Ramos (cell line): Measurements from ENCODE around the gene SIGLEC1.

Experiments
- in situ Hi-C: fragments of 300-500 bp; cut with MboI; formaldehyde crosslinking; loops from one replicate; pipeline ENCODE4 v1.14.3; 2022; ENCODE audit warnings: low sequenced_read_pairs; ENCODE audit not compliant: unreplicated experiment

The SIGLEC1 gene

DNA sequence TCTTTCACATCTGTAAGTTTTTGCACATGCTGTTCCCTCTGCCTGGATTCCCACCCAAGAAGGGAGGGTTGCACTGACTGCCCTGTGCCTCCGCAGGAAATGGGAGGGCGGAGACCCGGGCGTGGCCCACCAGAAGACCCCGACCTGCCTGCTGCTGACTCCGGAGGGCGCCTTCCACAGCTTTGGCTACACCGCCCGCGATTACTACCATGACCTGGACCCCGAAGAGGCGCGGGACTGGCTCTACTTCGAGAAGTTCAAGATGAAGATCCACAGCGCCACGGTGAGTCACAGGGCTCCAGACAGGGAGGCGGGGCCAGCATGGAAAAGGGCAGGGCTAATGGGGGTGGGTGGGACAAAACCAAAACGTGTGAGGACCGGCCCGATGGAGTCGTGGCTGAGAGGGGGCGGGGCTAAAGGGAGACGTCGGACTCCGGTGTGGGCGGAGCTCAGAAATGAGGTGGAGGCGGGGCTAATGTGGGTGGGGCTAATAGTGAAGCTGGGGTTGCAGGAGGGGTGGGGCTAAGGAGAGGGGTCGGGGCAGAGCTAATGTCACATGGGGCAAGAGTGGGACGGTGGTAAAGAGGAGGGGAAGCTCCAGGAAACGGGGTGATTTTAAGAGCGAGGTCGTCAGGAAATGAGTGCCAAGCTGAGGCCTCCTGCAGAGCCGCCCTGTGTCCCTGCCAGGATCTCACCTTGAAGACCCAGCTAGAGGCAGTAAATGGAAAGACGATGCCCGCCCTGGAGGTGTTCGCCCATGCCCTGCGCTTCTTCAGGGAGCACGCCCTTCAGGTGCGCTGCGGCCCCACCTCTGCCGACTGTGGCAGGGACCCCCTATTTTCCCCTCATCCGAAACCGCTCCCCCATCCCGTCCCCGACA, 32.6 kb upstream of the SIGLEC1 start:
- in situ Hi-C loops: no loop called here

DNA sequence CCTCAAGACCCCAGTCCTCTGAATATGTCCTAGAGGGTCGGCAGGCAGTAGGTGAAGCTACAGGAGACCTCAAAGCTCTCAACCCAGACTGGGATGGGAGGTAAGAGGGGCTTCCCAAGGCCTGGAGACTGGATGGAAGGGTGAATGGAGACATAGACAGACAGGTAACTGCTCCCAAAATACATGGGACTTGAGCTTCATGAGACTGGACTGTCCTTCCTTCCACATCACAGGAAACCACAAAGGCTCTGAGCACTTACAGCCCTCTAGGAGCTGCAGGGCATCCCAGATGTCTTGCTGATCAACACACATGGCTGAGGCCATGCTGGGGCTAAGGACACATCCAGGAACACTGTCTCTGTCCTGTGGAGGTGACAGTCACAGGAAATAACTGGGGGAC, 31.6 kb upstream of the SIGLEC1 start:
- in situ Hi-C loops: no loop called here

DNA sequence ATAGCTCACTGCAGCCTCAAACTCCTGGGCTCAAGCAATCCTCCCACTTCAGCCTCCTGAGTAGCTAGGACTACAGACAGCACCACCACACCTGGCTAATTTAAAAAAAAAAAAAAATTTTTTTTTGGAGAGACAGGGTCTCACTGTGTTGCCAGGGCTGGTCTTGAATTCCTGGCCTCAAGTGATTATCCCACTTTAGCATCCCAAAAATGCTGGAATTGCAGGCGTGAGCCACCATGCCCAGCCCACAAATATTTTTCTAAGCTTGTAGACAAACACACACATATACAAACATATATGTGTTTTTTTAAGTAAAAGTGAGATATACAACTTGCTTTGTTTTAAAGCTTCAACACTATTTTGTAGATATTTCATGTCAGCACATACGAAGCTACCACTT, 30.9 kb upstream of the SIGLEC1 start:
- in situ Hi-C loops: no loop called here

DNA sequence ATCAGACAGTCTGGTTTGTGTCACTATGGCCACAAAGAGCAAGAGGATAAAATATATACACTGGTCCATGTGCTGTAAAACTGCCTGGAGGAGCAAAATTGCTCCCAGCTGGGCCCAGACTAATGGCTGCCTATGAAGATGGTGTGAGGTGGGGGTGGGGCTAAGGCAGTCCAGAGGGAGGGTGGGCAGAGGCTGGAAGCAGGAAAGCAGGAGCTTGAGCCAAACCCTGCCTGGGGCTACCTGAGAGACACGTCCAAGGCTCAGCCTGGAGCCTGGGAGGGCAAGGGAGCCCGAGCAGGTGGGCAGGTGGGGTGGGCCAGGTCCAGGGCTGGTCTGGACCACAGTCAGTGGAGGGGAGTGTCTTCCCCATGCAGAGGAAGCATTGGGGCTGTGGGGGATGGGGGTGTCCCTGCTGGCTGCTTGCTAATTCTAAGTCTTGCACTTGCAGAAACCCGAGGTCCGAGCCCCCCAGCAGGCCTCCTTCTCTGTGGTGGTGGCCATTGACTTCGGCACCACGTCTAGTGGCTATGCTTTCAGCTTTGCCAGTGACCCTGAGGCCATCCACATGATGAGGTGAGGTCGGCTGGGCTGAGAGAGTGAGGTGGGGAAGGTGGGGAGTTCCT, 29.5 kb upstream of the SIGLEC1 start:
- in situ Hi-C loops: no loop called here

DNA sequence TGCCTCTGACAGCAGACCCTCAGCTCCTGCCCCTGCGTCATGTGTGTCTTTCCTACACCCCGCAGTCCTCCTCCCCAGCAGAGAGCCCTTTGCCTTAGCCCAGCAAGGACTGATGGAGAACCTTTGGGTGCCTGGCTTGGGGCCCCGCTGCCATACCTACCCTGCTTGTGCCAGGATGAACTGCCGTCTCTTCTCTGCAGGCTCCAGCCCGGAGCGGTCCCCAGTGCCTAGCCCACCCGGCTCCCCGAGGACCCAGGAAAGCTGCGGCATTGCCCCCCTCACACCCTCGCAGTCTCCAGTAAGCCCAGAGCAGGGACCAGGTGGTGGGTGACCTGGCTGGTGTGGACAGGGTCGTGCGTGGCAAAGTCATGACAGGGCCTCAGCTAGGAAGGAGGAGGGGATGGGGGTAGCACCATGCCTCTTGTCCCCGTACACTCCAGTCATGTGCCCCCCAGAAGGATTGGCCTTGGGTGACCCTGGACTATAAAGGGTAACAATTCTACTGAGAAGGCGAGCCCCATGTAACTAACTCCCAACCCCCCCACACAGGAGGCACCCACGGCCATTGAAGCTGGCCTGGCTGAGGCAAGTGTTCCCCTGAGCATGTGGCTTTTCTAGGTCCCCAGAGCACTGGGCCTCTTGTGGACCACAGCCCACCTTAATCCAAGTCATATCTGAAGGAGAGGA, 28.4 kb upstream of the SIGLEC1 start:
- in situ Hi-C loops: no loop called here

DNA sequence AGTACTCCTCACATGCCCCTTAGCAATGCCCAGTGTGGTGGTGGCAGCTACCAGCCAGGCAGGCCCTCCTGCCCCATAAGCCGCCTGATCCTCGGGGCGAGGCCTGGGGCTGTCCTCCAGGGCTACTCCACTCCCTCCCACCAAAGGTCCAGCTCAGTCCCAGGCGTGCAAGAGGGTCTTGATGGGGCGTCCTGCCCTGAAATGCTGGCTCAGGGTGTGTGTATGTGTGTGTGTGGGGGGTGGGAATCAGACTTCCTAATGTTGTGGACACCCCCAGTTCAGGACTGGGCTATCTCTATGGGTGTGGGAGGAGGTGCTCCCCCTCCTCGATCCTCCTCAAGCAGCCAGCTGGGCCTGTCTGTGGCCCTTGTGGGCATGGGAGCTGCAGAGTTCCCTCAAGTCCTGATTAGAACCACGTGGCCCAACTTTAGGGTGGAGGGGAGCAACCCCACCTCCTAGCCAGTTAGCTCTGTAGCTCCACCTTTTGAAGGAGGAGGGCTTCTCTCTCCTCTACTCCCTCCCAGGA, 27.6 kb upstream of the SIGLEC1 start:
- in situ Hi-C loops: no loop called here

DNA sequence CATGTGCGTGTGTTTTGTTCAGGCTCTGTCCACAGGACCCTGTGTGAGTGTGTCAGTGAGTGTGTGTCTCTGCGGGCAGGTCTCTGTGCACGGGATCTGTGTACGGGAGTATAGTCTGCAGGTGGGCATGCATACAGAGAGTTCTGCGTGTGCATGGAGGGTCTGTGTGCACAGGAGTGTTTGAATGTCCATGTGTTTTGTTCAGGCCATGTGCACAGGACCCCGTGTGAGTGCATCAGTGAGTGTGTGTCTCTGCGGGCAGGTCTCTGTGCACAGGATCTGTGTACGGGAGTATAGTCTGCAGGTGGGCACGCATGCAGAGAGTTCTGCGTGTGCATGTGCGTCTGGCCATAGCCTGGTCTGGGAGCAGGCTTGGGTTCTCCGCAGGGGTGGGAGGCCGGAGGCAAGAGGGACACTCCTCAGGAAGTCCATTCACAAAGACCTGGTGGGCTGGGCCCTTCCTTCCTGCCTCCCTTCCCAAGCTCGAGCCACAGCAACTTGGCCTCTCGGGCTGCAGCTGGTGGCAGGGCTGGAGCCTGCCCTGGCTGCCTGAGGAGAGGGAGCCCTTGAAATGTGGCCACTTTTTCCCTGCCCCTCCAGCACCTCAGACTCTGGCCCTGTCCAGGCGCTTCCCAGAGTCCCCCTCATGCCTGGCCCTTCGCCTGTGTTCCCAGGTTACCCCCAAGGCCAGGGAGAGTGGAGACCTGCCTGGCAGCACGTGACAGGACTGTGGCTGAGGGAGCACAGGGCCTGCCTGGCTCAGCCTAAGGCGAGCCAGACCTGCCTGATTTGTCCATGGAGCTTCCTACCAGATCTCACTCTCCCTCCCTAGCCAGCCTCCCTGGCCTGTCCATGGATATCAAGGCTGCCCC, 26.9 kb upstream of the SIGLEC1 start:
- in situ Hi-C loops: no loop called here

DNA sequence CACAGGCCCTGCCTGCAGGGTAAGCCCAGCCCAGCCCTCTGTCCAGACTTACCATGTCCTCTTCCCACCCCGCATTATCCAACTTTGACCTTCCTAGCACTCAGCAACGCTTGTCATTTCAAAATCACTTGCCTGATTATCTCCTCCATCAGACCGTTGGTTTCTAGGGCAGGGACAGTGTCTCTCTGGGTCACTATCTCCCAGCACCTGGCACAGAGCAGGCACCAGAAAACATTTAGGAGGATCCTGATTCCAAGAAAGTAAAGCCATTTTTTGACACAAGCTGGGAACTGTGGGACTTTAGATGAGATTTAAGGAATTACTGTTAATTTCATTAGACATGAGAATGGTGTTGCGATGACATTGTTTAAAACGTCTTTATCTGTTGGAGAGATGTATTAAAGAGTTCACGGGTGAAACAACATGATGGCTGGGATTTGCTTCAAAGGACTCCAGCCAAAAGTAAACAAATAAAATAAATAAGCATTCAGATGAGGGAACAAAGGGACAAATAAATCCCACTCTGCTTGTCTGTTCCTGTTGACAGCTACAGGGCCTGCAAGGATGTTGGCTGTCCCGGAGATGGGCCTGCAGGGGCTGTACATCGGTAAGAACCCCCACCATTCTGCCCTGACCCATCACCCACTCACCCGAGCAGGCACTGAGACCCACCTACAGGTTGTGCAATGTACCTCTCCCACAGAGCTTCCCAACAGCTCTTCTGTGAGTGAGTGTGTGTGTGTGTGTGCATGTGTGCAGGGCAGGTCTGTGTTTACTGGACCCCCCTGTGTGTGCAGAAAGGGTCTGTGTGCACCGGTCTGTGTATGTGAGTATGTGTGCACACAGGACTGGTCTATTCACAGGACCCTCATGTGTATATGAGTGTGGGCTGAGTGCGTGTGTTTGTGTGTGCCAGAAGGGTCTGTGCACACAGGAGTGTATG, 26.0 kb upstream of the SIGLEC1 start:
- in situ Hi-C loops: no loop called here

DNA sequence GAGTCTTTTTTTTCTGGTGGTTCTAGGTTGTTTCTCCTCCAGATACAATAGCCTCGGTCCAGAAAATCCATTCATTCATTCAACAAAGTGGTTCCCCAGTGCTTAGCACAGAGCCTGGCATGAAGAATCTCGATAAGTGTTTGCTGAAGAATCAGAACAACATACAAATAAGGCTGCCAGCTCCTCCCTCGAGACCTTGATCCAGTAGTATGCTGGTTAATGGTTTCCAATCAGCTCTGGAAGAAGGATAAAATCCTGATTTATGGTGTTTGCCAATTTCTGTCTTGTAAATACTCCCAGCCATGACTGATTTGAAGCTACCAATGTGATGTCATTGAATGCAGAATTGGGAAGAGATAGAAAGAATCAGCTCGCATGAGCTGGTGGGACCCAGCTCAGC, 23.4 kb upstream of the SIGLEC1 start:
- in situ Hi-C loops: no loop called here

DNA sequence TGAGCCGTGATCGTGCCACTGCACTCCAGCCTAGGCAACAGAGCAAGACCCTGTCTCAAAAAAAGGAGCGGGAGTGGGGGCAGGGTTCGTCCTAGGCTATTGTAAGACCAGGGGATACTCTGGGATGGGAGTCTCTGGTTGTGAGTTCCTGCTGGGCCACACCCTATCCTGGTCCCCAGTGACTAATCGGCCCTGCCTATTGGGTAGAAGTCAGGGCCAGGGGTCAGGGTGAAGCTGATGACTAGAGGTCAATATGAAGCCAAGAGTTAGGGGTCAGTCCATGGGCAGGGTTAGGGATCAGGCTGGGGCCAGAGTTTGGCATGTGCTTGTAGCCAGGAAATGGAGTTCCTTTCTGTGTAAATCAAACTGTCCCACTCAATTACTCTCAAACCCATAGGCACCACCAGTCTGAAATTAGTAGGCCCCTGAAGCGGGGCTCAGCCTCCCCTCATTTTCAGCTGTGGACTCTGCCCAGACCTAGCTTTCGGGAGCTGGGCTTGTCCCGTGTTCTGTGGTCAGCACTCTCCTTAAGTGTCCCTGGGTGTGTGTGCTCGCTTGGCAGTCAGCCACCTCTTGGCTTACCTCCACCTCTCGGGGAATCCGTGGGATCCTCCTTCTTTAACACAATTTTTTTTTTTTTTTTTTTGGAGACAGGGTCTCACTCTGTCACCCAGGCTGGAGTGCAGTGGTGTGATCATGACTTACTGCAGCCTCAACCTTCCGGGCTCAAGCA, 21.9 kb upstream of the SIGLEC1 start:
- in situ Hi-C loops: no loop called here

DNA sequence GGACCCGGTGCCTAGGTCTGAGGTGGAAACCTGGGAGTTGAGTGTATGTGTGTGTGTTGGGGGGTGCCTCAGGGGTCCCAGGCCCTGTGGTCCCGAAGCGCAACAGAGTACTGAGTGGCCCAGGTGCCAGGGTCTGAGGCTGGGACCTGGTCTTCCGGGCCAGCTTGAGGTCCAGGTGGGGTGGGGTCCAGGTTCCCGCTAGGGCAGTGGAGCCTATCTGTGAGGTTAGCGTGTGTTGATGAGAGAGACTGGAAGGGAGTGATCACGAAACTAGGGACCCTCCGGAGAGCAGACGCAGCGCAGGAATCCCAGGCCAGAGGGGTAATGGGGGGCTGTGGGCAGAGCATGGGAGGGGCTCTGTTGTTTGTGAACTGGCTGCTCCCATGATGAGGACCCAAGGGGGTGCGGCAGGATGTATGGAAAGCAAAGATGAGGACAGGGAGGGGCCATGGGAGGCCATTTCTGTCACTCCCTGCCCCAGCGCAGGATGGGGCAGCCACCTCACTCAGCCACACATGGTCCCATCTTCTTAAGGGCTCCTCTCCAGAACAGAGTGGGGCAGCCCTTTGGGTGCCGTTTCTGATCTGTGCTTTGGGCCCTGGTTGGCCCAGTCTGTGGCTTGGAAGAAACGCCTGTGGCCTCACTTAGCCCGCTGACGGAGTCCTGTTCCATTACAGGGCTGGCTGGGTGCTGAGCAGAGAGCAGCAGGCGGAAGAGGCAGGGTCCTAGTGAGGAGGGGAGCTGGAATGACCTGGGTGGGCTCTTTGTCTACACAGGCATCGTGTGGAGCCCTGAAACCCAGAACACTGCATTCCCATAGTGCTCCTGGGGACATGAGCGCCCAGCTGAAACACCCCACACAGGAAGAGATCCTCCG, 21.0 kb upstream of the SIGLEC1 start:
- in situ Hi-C loops: no loop called here

DNA sequence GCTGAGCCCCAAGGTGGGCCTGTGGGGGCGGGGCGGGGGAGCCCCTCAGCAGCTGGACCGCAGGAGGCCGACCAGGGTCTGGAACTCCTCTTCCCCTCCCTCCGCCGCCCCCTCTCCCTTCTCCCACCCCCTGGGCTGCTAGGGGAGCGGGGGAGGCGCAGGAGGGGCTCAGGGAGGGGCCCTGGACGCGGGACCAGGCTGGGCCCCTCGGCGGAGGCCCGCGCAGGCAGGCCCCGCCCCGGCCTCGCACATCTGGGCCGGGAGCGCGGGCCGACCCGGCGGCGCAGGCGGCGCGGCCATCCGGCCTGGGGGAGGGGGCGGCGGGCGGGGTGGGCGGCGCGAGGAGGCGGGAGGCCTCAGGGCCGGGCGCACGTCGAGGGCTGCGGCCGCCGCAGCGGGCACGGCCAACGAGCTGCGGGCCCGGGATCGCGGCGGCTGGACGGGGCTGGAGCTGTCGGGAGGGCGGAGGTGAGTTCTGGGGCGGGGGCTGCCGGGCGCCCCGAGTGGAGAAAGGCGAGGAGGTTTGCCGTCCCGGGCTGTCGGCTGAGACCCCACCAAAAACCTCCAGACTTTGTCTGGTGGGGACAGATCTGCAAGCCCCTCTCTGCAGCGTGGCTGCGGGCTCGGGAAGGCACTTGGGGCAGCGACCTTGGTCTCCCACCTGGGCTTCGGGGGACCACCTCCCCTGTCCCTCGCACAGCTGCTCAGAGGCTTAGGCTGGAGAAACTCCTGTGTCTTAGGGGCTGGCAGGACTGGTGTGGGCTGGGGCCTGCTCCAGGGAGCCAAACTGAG, 20.1 kb upstream of the SIGLEC1 start, which contains the start of gene HSPA12B:
Gene HSPA12B (plus strand): TSS at position 359 of the 792 bp plus-strand sequence. CDS start 5,990 bp downstream, outside the sequence.
- in situ Hi-C loops: no loop called here

DNA sequence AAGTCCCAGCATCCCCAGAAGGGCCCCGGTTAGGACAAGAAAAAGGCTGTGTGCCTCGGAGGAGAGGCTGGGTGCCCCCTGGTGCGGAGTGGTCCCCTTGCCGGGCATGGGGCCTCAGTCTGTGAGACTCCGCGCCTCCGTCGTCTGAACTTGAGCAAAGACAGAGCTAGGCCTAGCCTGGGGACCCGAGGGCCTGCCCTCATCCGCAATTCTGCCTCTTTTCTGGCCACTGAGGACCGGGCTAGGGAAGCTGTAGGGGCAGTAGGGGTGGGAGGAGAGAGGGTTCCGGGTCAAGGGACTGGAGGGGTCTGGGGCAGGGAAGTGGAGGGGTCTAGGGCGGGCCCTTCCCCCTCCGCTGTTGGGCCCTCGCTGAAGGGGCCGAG, 19.5 kb upstream of the SIGLEC1 start:
- in situ Hi-C loops: no loop called here

DNA sequence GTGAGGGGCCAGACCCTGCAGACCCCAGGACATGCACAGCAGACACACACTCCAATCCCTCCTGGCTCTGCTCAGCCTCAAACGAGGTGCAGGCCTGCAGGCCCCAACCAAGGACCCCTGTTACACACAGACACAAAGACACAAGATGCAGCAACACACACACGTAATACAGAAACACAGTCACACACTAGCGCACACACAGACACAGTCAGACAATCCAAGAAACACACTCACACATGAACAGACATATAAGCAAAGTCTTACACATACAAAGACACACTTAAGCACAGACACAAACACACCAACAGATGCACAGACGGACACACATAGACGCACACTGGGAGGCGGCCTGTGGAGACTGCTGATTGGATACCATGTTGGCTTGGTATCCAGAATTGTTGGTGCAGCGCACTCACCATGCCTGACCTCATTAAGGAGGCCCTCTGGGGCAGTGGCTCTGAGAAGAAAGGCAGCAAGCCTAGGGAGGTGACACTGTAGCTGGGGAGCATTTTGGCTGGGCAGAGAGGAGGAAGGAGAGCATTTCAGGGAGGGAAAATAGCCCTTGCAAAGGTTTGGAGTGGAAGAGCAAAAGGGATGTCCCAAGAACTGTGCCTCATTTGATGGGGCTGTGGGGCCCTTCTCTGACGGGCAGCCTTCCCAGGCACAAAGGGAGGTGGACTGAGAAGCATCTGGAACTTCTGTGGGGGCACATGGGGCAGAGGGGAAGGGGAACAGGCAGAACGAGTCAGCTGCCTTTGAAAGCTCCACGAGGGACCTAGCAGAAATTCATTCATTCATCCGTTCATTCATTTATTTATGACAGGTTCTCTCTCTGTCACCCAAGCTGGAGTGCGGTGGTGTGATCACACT, 18.6 kb upstream of the SIGLEC1 start:
- in situ Hi-C loops: no loop called here

DNA sequence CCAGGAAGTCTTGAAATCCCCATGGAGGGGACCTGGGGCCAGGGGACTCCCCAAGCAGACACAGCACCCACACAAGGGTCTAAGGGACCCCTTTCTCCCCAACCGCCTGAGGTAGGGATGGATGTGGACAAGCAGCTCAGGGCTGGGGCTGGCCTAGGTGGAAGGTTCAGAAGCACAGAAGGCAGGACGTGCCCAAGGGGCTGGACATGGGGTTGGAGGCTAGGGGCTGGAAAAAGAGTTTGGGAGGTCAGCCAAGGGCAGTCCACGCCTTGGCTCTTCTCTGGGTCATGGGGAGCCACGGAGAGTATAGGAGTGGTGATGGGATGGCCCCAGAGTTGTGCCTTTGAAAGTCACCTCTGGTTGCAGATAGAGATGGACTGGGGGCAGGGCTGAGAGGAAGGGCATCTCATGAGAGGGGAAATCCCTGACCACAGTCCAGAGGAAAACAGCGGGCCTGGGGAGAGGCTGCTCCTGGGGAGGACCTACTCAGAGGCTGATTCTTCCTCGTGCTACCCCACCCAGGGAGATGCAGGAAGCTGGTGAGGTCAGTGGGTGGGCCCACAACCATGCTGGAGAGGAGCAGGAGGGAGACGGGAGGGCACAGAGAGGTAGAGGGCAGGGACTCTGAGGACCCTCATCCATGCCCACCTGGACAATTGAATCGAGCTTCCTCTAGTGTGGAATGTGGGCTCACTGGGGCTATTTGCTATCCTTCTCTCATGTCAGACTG, 17.6 kb upstream of the SIGLEC1 start:
- in situ Hi-C loops: no loop called here
